HEK293T (cell line): ENCODE results near the gene SPI1.
"Not testable (repeated sequence)": the region's sequence is repeated elsewhere in the genome, so short reads cannot be mapped to it uniquely, and the experiment has no call there.

ENCODE experiments used
- CTCF ChIA-PET: fragments of 350-600 bp; formaldehyde crosslinking; extraction: SDS; loops from one replicate; lab custom pipeline; 2021; ENCODE audit warnings: antibody characterized with exemption, inconsistent platforms; lab: Yijun Ruan, JAX
- POLR2A ChIA-PET: fragments of 350-600 bp; formaldehyde crosslinking; extraction: SDS; loops from one replicate; lab custom pipeline; 2020; ENCODE audit warnings: antibody characterized with exemption, inconsistent platforms; lab: Yijun Ruan, JAX
- DNase-seq: peaks from one replicate; pipeline ENCODE4 v3.0.0; 2012; ENCODE audit warnings: mixed read lengths; ENCODE audit errors: extremely low spot score
- ARNT ChIP-seq: fragments of 450-650 bp; IDR thresholded peaks from 2 replicates; pipeline ENCODE4 v1.6.1; 2017; ENCODE audit warnings: mild to moderate bottlenecking
- BHLHE40 ChIP-seq: fragments of 450-650 bp; IDR thresholded peaks from 2 replicates; pipeline ENCODE4 v1.6.1; 2016; ENCODE audit warnings: mild to moderate bottlenecking, moderate library complexity, borderline replicate concordance
- CTBP1 ChIP-seq: fragments of 450-650 bp; IDR thresholded peaks from 2 replicates; pipeline ENCODE4 v1.6.1; 2016; ENCODE audit warnings: borderline replicate concordance
- ELF4 ChIP-seq: fragments of 450-650 bp; IDR thresholded peaks from 2 replicates; pipeline ENCODE4 v1.6.1; 2017; ENCODE audit warnings: antibody characterized with exemption
- FOXA1 ChIP-seq: fragments of 450-650 bp; IDR thresholded peaks from 2 replicates; pipeline ENCODE4 v1.6.1; 2016; ENCODE audit warnings: mild to moderate bottlenecking
- FOXK2 ChIP-seq: fragments of 450-650 bp; IDR thresholded peaks from 2 replicates; pipeline ENCODE4 v1.6.1; 2016; ENCODE audit warnings: mild to moderate bottlenecking
- FOXM1 ChIP-seq: fragments of 450-650 bp; IDR thresholded peaks from 2 replicates; pipeline ENCODE4 v1.6.1; 2017; ENCODE audit warnings: mild to moderate bottlenecking, borderline replicate concordance
- HDGF ChIP-seq: fragments of 450-650 bp; IDR thresholded peaks from 2 replicates; pipeline ENCODE4 v1.6.1; 2017; ENCODE audit warnings: antibody characterized with exemption, borderline replicate concordance
- L3MBTL2 ChIP-seq: fragments of 450-650 bp; conservative IDR thresholded peaks from 2 replicates; pipeline ENCODE4 v1.6.1; 2016; ENCODE audit warnings: mild to moderate bottlenecking
- LEF1 ChIP-seq: fragments of 450-650 bp; IDR thresholded peaks from 2 replicates; pipeline ENCODE4 v1.6.1; 2017; ENCODE audit warnings: mild to moderate bottlenecking, borderline replicate concordance
- NFRKB ChIP-seq: fragments of 450-650 bp; IDR thresholded peaks from 2 replicates; pipeline ENCODE4 v1.6.1; 2016; ENCODE audit warnings: mild to moderate bottlenecking, moderate library complexity
- PKNOX1 ChIP-seq: fragments of 450-650 bp; IDR thresholded peaks from 2 replicates; pipeline ENCODE4 v1.6.1; 2016
- SP1 ChIP-seq: fragments of 450-650 bp; IDR thresholded peaks from 2 replicates; pipeline ENCODE4 v1.6.1; 2017
- SUZ12 ChIP-seq: fragments of 450-650 bp; IDR thresholded peaks from 2 replicates; pipeline ENCODE4 v1.6.1; 2016; ENCODE audit warnings: mild to moderate bottlenecking
- TARDBP ChIP-seq: fragments of 450-650 bp; IDR thresholded peaks from 2 replicates; pipeline ENCODE4 v1.6.1; 2016
- ZNF384 ChIP-seq: fragments of 450-650 bp; IDR thresholded peaks from 2 replicates; pipeline ENCODE4 v1.6.1; 2016

SPI1 gene

GRCh38 chr11:47325271-47326041 is 52.9 kb downstream of the SPI1 start:
- ChIA-PET POLR2A (no interaction called here), CTCF (interaction anchor here (1.1 kb wide), 1 partner anchor 29 kb away, joined by 5 read pairs; no protein-coding TSS in a partner anchor)
- no peak for DNase-seq
- no peak for TF ChIP-seq TARDBP
- TF ChIP-seq NFRKB = no peak
- TF ChIP-seq ZNF384 = no peak
- TF ChIP-seq HDGF = no peak

GRCh38 chr11:47324520-47324919 is 53.8 kb downstream of the SPI1 start:
- POLR2A ChIA-PET = no interaction called here
- no peak for DNase-seq
- CTCF ChIA-PET = interaction anchor here (1.1 kb wide), 1 partner anchor 30 kb away, joined by 5 read pairs; no protein-coding TSS in a partner anchor
- TF ChIP-seq LEF1 (no peak), FOXA1 (no peak), BHLHE40 (no peak), ELF4 (no peak), FOXK2 (no peak), ARNT (no peak), SP1 (no peak), NFRKB (no peak), CTBP1 (no peak), PKNOX1 (no peak), HDGF (no peak), SUZ12 (no peak), FOXM1 (no peak), TARDBP (no peak), ZNF384 (no peak)

- ChIA-PET CTCF (no interaction called here), POLR2A (no interaction called here)
- TF ChIP-seq FOXM1 (no peak), HDGF (no peak)
- no peak for DNase-seq
Observed at GRCh38 chr11:47318166-47318565, 60.2 kb downstream of the SPI1 start.

- POLR2A ChIA-PET = no interaction called here
- no peak for DNase-seq
- TF ChIP-seq NFRKB (no peak), CTBP1 (no peak), FOXM1 (no peak), SP1 (no peak)
- CTCF ChIA-PET = no interaction called here
Observed at GRCh38 chr11:47317064-47317828, 61.1 kb downstream of the SPI1 start.

- POLR2A ChIA-PET, DNase-seq, CTCF ChIA-PET: not testable (repeated sequence)
Observed at GRCh38 chr11:47316501-47316900, 61.8 kb downstream of the SPI1 start.

GRCh38 chr11:47314992-47315391 is 63.4 kb downstream of the SPI1 start:
- ChIA-PET POLR2A (no interaction called here), CTCF (no interaction called here)
- no peak for DNase-seq
- no peak for TF ChIP-seq ZNF384
- no peak for TF ChIP-seq SUZ12
- no peak for TF ChIP-seq PKNOX1
- TF ChIP-seq NFRKB = no peak
- no peak for TF ChIP-seq TARDBP
- no peak for TF ChIP-seq FOXM1
- TF ChIP-seq FOXK2 = no peak
- TF ChIP-seq HDGF = no peak
- TF ChIP-seq LEF1 = no peak
- TF ChIP-seq ARNT = no peak
- TF ChIP-seq FOXA1 = no peak
- no peak for TF ChIP-seq ELF4
- no peak for TF ChIP-seq BHLHE40
- no peak for TF ChIP-seq L3MBTL2

- ChIA-PET CTCF (no interaction called here), POLR2A (interaction anchor here (2.0 kb wide), 1 partner anchor 59 kb away, joined by 5 read pairs; the partner anchor contains the start of gene ACP2)
- TF ChIP-seq SP1 (no peak), ELF4 (no peak), CTBP1 (no peak), FOXK2 (no peak), FOXM1 (no peak), L3MBTL2 (no peak), ZNF384 (no peak), NFRKB (no peak), BHLHE40 (no peak), PKNOX1 (no peak), FOXA1 (no peak), ARNT (no peak), LEF1 (no peak), SUZ12 (no peak), TARDBP (no peak), HDGF (no peak)
- no peak for DNase-seq
Observed at GRCh38 chr11:47308050-47308823, 70.1 kb downstream of the SPI1 start.
